Duodenal mucosa (tissue), 2 donors: ENCODE results near the gene DENND6B.

Experiments
- H3K27ac ChIP-seq: one replicate; pipeline ENCODE4 v1.7.0; 2013; ENCODE audit warnings: low read depth, low read length
- H3K27me3 ChIP-seq, 2 donors: one replicate each; pipeline ENCODE4 v1.7.0; 2013; ENCODE audit warnings: low read length in 2 of 2, control low read depth in 1 of 2; ENCODE audit not compliant: insufficient read depth in 2 of 2, control insufficient read depth in 1 of 2
- H3K36me3 ChIP-seq, 2 donors: one replicate each; pipeline ENCODE4 v1.7.0; 2013; ENCODE audit warnings: low read length in 2 of 2, control low read depth in 1 of 2; ENCODE audit not compliant: insufficient read depth in 2 of 2, control insufficient read depth in 1 of 2
- H3K4me1 ChIP-seq, 2 donors: one replicate each; pipeline ENCODE4 v1.7.0; 2013; ENCODE audit warnings: low read length in 2 of 2, control low read depth in 1 of 2; ENCODE audit not compliant: insufficient read depth in 2 of 2, control insufficient read depth in 1 of 2
- H3K4me3 ChIP-seq, 2 donors: one replicate each; pipeline ENCODE4 v1.7.0; 2013; ENCODE audit warnings: low read length in 2 of 2, low read depth in 1 of 2
- H3K9ac ChIP-seq, 2 donors: one replicate each; pipeline ENCODE4 v1.7.0; 2013; ENCODE audit warnings: low read length in 2 of 2, low read depth in 1 of 2
- H3K9me3 ChIP-seq, 2 donors: one replicate each; pipeline ENCODE4 v1.7.0; 2013; ENCODE audit warnings: low read length in 2 of 2, control low read depth in 1 of 2; ENCODE audit not compliant: control insufficient read depth in 1 of 2

Gene DENND6B

GRCh38 chr22:50304528-50305392 is 22.1 kb downstream of the DENND6B start:
- Histone ChIP-seq H3K36me3 (no peaks in the 10 kb centered on the region), H3K27ac (peak overlapping the region; percentile 91), H3K4me3 (peak overlapping the region; percentile 83 to 86), H3K9ac (peak overlapping the region; percentile 82), H3K27me3 (no peaks in the 10 kb centered on the region), H3K4me1 (peaks cover 53 to 74% of the 10 kb centered on the region in 2 donors), H3K9me3 (no peaks in the 10 kb centered on the region)

- Histone ChIP-seq H3K27me3 (no peaks in the 10 kb centered on the region), H3K27ac (peak overlapping the region; percentile 91), H3K9ac (peak overlapping the region; percentile 43 to 56), H3K36me3 (no peaks in the 10 kb centered on the region), H3K4me1 (peaks cover 53 to 70% of the 10 kb centered on the region in 2 donors), H3K9me3 (no peaks in the 10 kb centered on the region), H3K4me3 (peak overlapping the region in 1 of 2 donors; percentile 44)
These were observed 22.8 kb downstream of the DENND6B start for GRCh38 chr22:50303848-50304527.

DNA sequence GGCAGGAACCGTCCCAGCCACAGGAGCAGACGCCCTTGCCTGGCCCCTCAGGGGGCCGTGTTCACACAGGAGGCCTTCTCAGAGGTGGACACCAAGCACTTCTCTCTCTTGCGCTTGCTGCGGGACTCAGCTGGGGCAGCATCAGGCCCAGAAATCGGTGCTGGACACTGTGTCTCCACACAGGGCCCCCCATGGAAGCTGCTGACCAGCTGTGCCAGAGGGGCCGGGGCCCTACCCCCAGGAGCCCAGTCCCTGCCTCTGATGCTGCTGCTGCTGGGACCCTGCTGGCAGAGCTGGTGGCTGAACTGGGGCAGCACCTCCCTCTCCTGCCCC is 23.3 kb downstream of the DENND6B start:
- Histone ChIP-seq H3K27ac (peak overlapping the region; percentile 91), H3K36me3 (no peaks in the 10 kb centered on the region), H3K4me3 (peak overlapping the region; percentile 28 to 44), H3K9ac (peak overlapping the region; percentile 43 to 56), H3K9me3 (no peaks in the 10 kb centered on the region), H3K4me1 (peaks cover 58 to 71% of the 10 kb centered on the region in 2 donors), H3K27me3 (no peaks in the 10 kb centered on the region)

DNA sequence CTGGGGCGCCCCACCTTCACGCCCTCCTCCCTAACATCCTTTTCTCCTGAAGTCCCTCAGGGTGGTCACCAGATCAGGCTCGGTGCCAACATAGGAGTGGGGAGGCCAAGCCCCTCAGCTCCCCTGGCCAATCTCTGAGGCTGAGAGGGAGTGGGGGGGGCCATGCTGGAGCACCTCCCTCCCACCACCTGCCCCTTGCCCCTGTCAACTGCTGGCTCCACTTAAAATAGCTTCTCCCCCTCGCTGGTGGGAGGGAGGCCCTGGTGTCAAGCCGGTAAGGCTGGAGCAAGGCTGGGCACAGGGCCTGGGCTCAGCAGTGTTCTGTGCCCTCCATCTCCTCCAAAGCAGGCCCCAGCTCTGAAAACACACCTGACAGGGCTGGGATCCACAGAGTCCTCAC is 24.2 kb downstream of the DENND6B start:
- H3K4me3 ChIP-seq = no peak overlapping the region
- peak overlapping the region; percentile 32 to 56 for H3K9ac ChIP-seq
- no peaks in the 10 kb centered on the region for H3K36me3 ChIP-seq
- H3K27me3 ChIP-seq = no peaks in the 10 kb centered on the region
- no peaks in the 10 kb centered on the region for H3K9me3 ChIP-seq
- peaks cover 63 to 73% of the 10 kb centered on the region in 2 donors for H3K4me1 ChIP-seq
- H3K27ac ChIP-seq = peak overlapping the region; percentile 49

DNA sequence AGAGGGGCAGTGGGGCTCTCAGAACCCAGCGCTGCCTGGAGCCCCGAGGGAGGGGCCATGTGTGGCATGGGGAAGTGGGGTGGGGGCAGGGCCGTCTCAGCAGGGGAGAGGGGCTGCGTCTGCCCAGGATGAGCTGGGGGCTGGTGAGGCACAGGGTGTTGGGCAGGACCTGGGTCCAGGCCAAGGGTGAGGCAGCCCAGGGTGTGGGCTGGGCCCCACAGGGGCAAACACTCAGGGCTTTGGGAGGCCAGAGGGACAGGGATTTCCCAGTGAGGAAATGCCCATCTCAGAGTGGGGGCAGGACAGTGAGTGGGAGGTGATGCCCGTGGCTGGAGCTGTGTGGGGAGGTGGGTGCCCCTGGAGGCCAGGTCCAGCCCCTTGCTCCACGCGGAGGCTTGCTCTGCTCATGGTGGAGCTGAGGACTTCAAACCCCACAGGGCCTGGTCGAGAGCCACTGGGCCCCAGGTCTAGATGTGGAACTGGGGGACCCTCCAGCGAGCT is 24.7 kb downstream of the DENND6B start:
- peak overlapping the region in 1 of 2 donors; percentile 12 for H3K4me3 ChIP-seq
- no peaks in the 10 kb centered on the region for H3K36me3 ChIP-seq
- no peaks in the 10 kb centered on the region for H3K27me3 ChIP-seq
- peak overlapping the region; percentile 32 to 56 for H3K9ac ChIP-seq
- no peaks in the 10 kb centered on the region for H3K9me3 ChIP-seq
- peak overlapping the region; percentile 49 for H3K27ac ChIP-seq
- H3K4me1 ChIP-seq = peaks cover 67 to 77% of the 10 kb centered on the region in 2 donors

- Histone ChIP-seq H3K9ac (no peak overlapping the region), H3K27me3 (no peaks in the 10 kb centered on the region), H3K9me3 (no peaks in the 10 kb centered on the region), H3K27ac (peak overlapping the region; percentile 49), H3K4me3 (peak overlapping the region in 1 of 2 donors; percentile 12), H3K36me3 (no peaks in the 10 kb centered on the region), H3K4me1 (peaks cover 72 to 82% of the 10 kb centered on the region in 2 donors)
These were observed 25.2 kb downstream of the DENND6B start for GRCh38 chr22:50301581-50301991.

DNA sequence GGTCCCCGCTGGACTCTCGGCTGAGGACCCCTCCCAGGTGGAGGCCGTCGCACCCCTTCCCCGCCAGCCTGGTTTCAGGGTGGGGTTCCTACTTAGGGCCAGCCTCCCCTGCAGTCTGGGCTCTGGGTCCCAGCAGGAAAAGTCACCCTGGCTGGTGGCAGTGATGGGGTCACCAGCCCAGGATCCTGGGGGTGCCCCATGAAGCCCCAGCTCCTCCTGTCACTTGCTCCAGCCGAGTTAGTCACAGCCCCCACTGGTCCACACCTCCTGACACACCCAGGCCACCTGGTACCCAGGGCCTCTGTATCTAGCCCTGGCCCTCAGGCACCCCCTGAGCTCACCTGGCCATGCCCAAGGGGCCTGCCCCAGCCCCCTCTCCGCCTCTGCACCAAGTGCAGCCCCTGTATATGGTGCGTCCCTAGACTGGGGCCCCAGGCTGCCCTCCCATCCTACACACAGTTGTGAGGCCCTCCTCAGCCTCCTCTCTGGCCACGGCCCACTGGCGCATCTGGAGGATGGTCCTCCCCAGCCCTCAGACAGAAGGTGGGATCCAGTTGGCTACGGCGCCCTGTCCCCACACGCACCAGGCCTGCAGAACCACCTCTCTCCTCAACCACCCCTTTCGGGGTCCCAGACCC is 26.1 kb downstream of the DENND6B start:
- Histone ChIP-seq H3K36me3 (no peaks in the 10 kb centered on the region), H3K4me1 (peaks cover 74 to 83% of the 10 kb centered on the region in 2 donors), H3K9me3 (no peaks in the 10 kb centered on the region), H3K27me3 (no peaks in the 10 kb centered on the region), H3K27ac (peak overlapping the region; percentile 22), H3K9ac (peak overlapping the region in 1 of 2 donors; percentile 25), H3K4me3 (peak overlapping the region in 1 of 2 donors; percentile 12)

GRCh38 chr22:50299785-50300619 is 26.8 kb downstream of the DENND6B start:
- H3K27ac ChIP-seq = peak overlapping the region; percentile 66
- peaks cover 73 to 76% of the 10 kb centered on the region in 2 donors for H3K4me1 ChIP-seq
- H3K9me3 ChIP-seq = no peaks in the 10 kb centered on the region
- H3K36me3 ChIP-seq = no peaks in the 10 kb centered on the region
- no peaks in the 10 kb centered on the region for H3K27me3 ChIP-seq
- peak overlapping the region; percentile 32 to 43 for H3K4me3 ChIP-seq
- H3K9ac ChIP-seq = peak overlapping the region in 1 of 2 donors; percentile 25

GRCh38 chr22:50298937-50299784 is 27.7 kb downstream of the DENND6B start:
- Histone ChIP-seq H3K4me3 (peak overlapping the region; percentile 32 to 43), H3K27ac (peak overlapping the region; percentile 66), H3K36me3 (peaks cover 0 to 3% of the 10 kb centered on the region in 2 donors), H3K4me1 (peaks cover 74 to 75% of the 10 kb centered on the region in 2 donors), H3K9me3 (no peaks in the 10 kb centered on the region), H3K27me3 (no peaks in the 10 kb centered on the region), H3K9ac (peak overlapping the region in 1 of 2 donors; percentile 12)
